OCI-LY1 (cell line): ENCODE measurements around the gene NUP188.

Source experiments
- H2AFZ ChIP-seq: fragments of 200-600 bp; sonication (generic), shearing (Covaris generic); 2 replicates; pipeline ENCODE4 v1.6.0; 2014; ENCODE audit warnings: antibody characterized with exemption, mild to moderate bottlenecking, low read length
- H3F3A ChIP-seq: fragments of 200-600 bp; sonication (generic), shearing (Covaris generic); 2 replicates; pipeline ENCODE4 v1.6.0; 2014; ENCODE audit warnings: mild to moderate bottlenecking, antibody characterized with exemption, low read length, moderate library complexity; ENCODE audit not compliant: insufficient read depth
- H3K27ac ChIP-seq: fragments of 200-600 bp; sonication (generic); 2 replicates; pipeline ENCODE4 v1.5.1; 2014; ENCODE audit warnings: low read length, mixed run types, mild to moderate bottlenecking, low read depth; ENCODE audit not compliant: poor library complexity, severe bottlenecking
- H3K27me3 ChIP-seq: fragments of 200-600 bp; sonication (generic); 2 replicates; pipeline ENCODE4 v1.6.0; 2014; ENCODE audit warnings: antibody characterized with exemption, mild to moderate bottlenecking, low read length, moderate library complexity; ENCODE audit not compliant: insufficient read depth
- H3K36me3 ChIP-seq: fragments of 200-600 bp; sonication (generic); 2 replicates; pipeline ENCODE4 v1.6.1; 2014; ENCODE audit warnings: mild to moderate bottlenecking, antibody characterized with exemption, low read length, moderate library complexity, mixed read lengths; ENCODE audit not compliant: insufficient read depth
- H3K4me1 ChIP-seq: fragments of 200-600 bp; sonication (generic); 2 replicates; pipeline ENCODE4 v1.5.1; 2014; ENCODE audit warnings: mild to moderate bottlenecking, low read length, moderate library complexity; ENCODE audit not compliant: insufficient read depth, severe bottlenecking
- H3K4me2 ChIP-seq: fragments of 200-600 bp; sonication (generic), shearing (Covaris generic); 2 replicates; pipeline ENCODE4 v1.6.1; 2014; ENCODE audit warnings: low read length
- H3K4me3 ChIP-seq: fragments of 200-600 bp; sonication (generic); 2 replicates; pipeline ENCODE4 v1.5.1; 2014; ENCODE audit warnings: low read length, low read depth, mild to moderate bottlenecking, mixed read lengths; ENCODE audit not compliant: poor library complexity, severe bottlenecking
- H3K79me2 ChIP-seq: fragments of 200-600 bp; shearing (Covaris generic); 2 replicates; pipeline ENCODE4 v1.6.1; 2016; ENCODE audit warnings: mixed run types, low read length, mixed read lengths; ENCODE audit not compliant: insufficient read depth
- H3K9ac ChIP-seq: fragments of 200-600 bp; sonication (generic), shearing (Covaris generic); 2 replicates; pipeline ENCODE4 v1.6.1; 2014; ENCODE audit warnings: mild to moderate bottlenecking, low read length, mixed read lengths
- H3K9me2 ChIP-seq: fragments of 200-600 bp; sonication (generic), shearing (Covaris generic); 2 replicates; pipeline ENCODE4 v1.6.1; 2014; ENCODE audit warnings: low read depth, mild to moderate bottlenecking, low read length, mixed read lengths
- H3K9me3 ChIP-seq: fragments of 200-600 bp; shearing (Covaris generic); 2 replicates; pipeline ENCODE4 v1.6.1; 2014; ENCODE audit warnings: low read length, mixed read lengths
- H4K20me1 ChIP-seq: fragments of 200-600 bp; sonication (generic), shearing (Covaris generic); 2 replicates; pipeline ENCODE4 v1.6.0; 2016; ENCODE audit warnings: mild to moderate bottlenecking, low read length; ENCODE audit not compliant: insufficient read depth
- CTCF ChIP-seq: fragments of 200-600 bp; sonication (generic), shearing (Covaris generic); IDR thresholded peaks from 2 replicates; pipeline ENCODE4 v1.5.1; 2017; ENCODE audit warnings: mild to moderate bottlenecking, antibody characterized with exemption, low read length, moderate library complexity, mixed read lengths
- EZH2 ChIP-seq: fragments of 200-600 bp; sonication (generic), shearing (Covaris generic); IDR thresholded peaks from 2 replicates; pipeline ENCODE4 v1.8.0; 2017; ENCODE audit warnings: borderline replicate concordance, mixed run types, mild to moderate bottlenecking, antibody characterized with exemption, low read length, moderate library complexity, mixed read lengths

Gene NUP188

GRCh38 chr9:129013674-129014073 is 66.2 kb downstream of the NUP188 start:
- H3K4me1 ChIP-seq, result no peaks in the 10 kb centered on the region
- no peaks in the 10 kb centered on the region for H3K9me2 ChIP-seq
- H3K27ac ChIP-seq, result no peak overlapping the region
- H3K27me3 ChIP-seq, result no peaks in the 10 kb centered on the region
- H3K9me3 ChIP-seq, result no peaks in the 10 kb centered on the region
- no peaks in the 10 kb centered on the region for H3K79me2 ChIP-seq
- no peaks in the 10 kb centered on the region for H4K20me1 ChIP-seq
- no peak overlapping the region for H2AFZ ChIP-seq
- H3K4me2 ChIP-seq, result no peak overlapping the region
- TF ChIP-seq EZH2 (no peak), CTCF (no peak)
- no peaks in the 10 kb centered on the region for H3F3A ChIP-seq
- H3K4me3 ChIP-seq, result no peak overlapping the region
- peaks cover 53% of the 10 kb centered on the region; the same call in 1 of the 2 replicates for H3K36me3 ChIP-seq
- H3K9ac ChIP-seq, result no peak overlapping the region

GRCh38 chr9:129014124-129014523 is 66.6 kb downstream of the NUP188 start:
- no peaks in the 10 kb centered on the region for H4K20me1 ChIP-seq
- H3K9ac ChIP-seq, result no peak overlapping the region
- H3K4me2 ChIP-seq, result no peak overlapping the region
- H3K4me1 ChIP-seq, result no peaks in the 10 kb centered on the region
- H3K4me3 ChIP-seq, result no peak overlapping the region
- peaks cover 53% of the 10 kb centered on the region; the same call in 1 of the 2 replicates for H3K36me3 ChIP-seq
- H3K27me3 ChIP-seq, result no peaks in the 10 kb centered on the region
- TF ChIP-seq CTCF, result no peak
- TF ChIP-seq EZH2, result no peak
- H2AFZ ChIP-seq, result no peak overlapping the region
- H3K79me2 ChIP-seq, result no peaks in the 10 kb centered on the region
- no peaks in the 10 kb centered on the region for H3F3A ChIP-seq
- no peaks in the 10 kb centered on the region for H3K9me2 ChIP-seq
- H3K27ac ChIP-seq, result no peak overlapping the region
- no peaks in the 10 kb centered on the region for H3K9me3 ChIP-seq

GRCh38 chr9:129014608-129015007 is 67.1 kb downstream of the NUP188 start:
- Histone ChIP-seq H3K4me3 (no peak overlapping the region), H3K27ac (no peak overlapping the region), H3K79me2 (no peaks in the 10 kb centered on the region), H3K9me2 (no peaks in the 10 kb centered on the region), H3K4me1 (no peaks in the 10 kb centered on the region), H3K27me3 (no peaks in the 10 kb centered on the region), H3K9me3 (no peaks in the 10 kb centered on the region), H3F3A (no peaks in the 10 kb centered on the region), H2AFZ (no peak overlapping the region), H4K20me1 (no peaks in the 10 kb centered on the region), H3K9ac (no peak overlapping the region), H3K4me2 (no peak overlapping the region), H3K36me3 (peaks cover 55% of the 10 kb centered on the region; the same call in 1 of the 2 replicates)
- TF ChIP-seq EZH2 (no peak), CTCF (no peak)
